Measurements from ENCODE around the gene ARMC9.

ARMC9 gene

GRCh38 chr2:231189171-231189530 is 9.3 kb upstream of the ARMC9 start:
- H3K4me3 ChIP-seq (replicated peaks; ENCODE audit: low read depth, low read length): no peak overlapping the region
- no peak for TF ChIP-seq CTCF (IDR thresholded peaks at IDR 0.05; ENCODE audit: insufficient read depth, low read length, poor library complexity, severe bottlenecking)
- H3K36me3 ChIP-seq (ENCODE audit: control insufficient read depth, insufficient read depth, low read length): no peaks in the 10 kb centered on the region
- no peaks in the 10 kb centered on the region for H3K27me3 ChIP-seq (replicated peaks; ENCODE audit: control insufficient read depth, insufficient read depth, low read length)
- DNase-seq (ENCODE audit: extremely low read depth, insufficient read length): no peak

- Histone ChIP-seq H3K36me3 (ENCODE audit: control insufficient read depth, insufficient read depth, low read length) (no peaks in the 10 kb centered on the region), H3K27me3 (replicated peaks; ENCODE audit: control insufficient read depth, insufficient read depth, low read length) (no peaks in the 10 kb centered on the region), H3K4me3 (replicated peaks; ENCODE audit: low read depth, low read length) (no peak overlapping the region)
- no peak for TF ChIP-seq CTCF (IDR thresholded peaks at IDR 0.05; ENCODE audit: insufficient read depth, low read length, poor library complexity, severe bottlenecking)
- no peak for DNase-seq (ENCODE audit: extremely low read depth, insufficient read length)
These were observed 8.6 kb upstream of the ARMC9 start for GRCh38 chr2:231189571-231190495.

- DNase-seq (ENCODE audit: extremely low read depth, insufficient read length): no peak
- no peaks in the 10 kb centered on the region for H3K27me3 ChIP-seq (replicated peaks; ENCODE audit: control insufficient read depth, insufficient read depth, low read length)
- H3K4me3 ChIP-seq (replicated peaks; ENCODE audit: low read depth, low read length): no peak overlapping the region
- no peak for TF ChIP-seq CTCF (IDR thresholded peaks at IDR 0.05; ENCODE audit: insufficient read depth, low read length, poor library complexity, severe bottlenecking)
- H3K36me3 ChIP-seq (ENCODE audit: control insufficient read depth, insufficient read depth, low read length): no peaks in the 10 kb centered on the region
These were observed 7.8 kb upstream of the ARMC9 start for GRCh38 chr2:231190531-231191197.

- Histone ChIP-seq H3K4me3 (replicated peaks; ENCODE audit: low read depth, low read length) (no peak overlapping the region), H3K36me3 (ENCODE audit: control insufficient read depth, insufficient read depth, low read length) (no peaks in the 10 kb centered on the region), H3K27me3 (replicated peaks; ENCODE audit: control insufficient read depth, insufficient read depth, low read length) (no peaks in the 10 kb centered on the region)
- no peak for TF ChIP-seq CTCF (IDR thresholded peaks at IDR 0.05; ENCODE audit: insufficient read depth, low read length, poor library complexity, severe bottlenecking)
- DNase-seq (ENCODE audit: extremely low read depth, insufficient read length): no peak
These were observed 6.2 kb upstream of the ARMC9 start for GRCh38 chr2:231191896-231192872.

- no peaks in the 10 kb centered on the region for H3K27me3 ChIP-seq (replicated peaks; ENCODE audit: control insufficient read depth, insufficient read depth, low read length)
- no peak for TF ChIP-seq CTCF (IDR thresholded peaks at IDR 0.05; ENCODE audit: insufficient read depth, low read length, poor library complexity, severe bottlenecking)
- H3K4me3 ChIP-seq (replicated peaks; ENCODE audit: low read depth, low read length): no peak overlapping the region
- no peaks in the 10 kb centered on the region for H3K36me3 ChIP-seq (ENCODE audit: control insufficient read depth, insufficient read depth, low read length)
- no peak for DNase-seq (ENCODE audit: extremely low read depth, insufficient read length)
These were observed 5.2 kb upstream of the ARMC9 start for GRCh38 chr2:231193216-231193615.

All from GM06990 (cell line).